Gastrocnemius medialis (tissue), 4 donors: Measurements from ENCODE around the gene TMEM181. TPM values are rescaled to one million over a fixed set of nuclear protein-coding genes. Genes with fewer than 3 reads are reported as not detected.
"Not testable (repeated sequence)": the region's sequence is repeated elsewhere in the genome, so short reads cannot be mapped to it uniquely, and the experiment has no call there.

ENCODE experiments used
- ATAC-seq, 2 donors: fragments of 150-250 bp; one replicate each; pipeline ENCODE4 v1.9.1; 2016
- DNase-seq, 2 donors: peaks; one replicate each; pipeline ENCODE4 v3.0.0-alpha.2; 2019
- H3K27ac ChIP-seq, 4 donors: fragments of 200-600 bp; sonication (generic); 1 replicate in 1 of 4; 2 replicates in 3 of 4; pipeline ENCODE4 v1.5.1; 2016 to 2018; ENCODE audit warnings: mild to moderate bottlenecking in 2 of 4, moderate library complexity in 1 of 4
- H3K27me3 ChIP-seq, 3 donors: fragments of 200-600 bp; sonication (generic) in 2 of 3; 1 replicate in 1 of 3; 2 replicates in 2 of 3; pipeline versions ENCODE4 v1.5.1 to v1.6.0; 2016 to 2019; ENCODE audit warnings: mild to moderate bottlenecking in 1 of 3, moderate library complexity in 1 of 3
- H3K36me3 ChIP-seq, 2 donors: fragments of 200-600 bp; sonication (generic) in 1 of 2; one replicate each; pipeline ENCODE4 v1.5.1; 2017 to 2018
- H3K4me1 ChIP-seq, 2 donors: fragments of 200-600 bp; sonication (generic) in 1 of 2; one replicate each; pipeline ENCODE4 v1.5.1; 2016 to 2017; ENCODE audit warnings: mild to moderate bottlenecking in 2 of 2
- H3K4me3 ChIP-seq, 4 donors: fragments of 200-600 bp; sonication (generic) in 3 of 4; 1 replicate in 1 of 4; 2 replicates in 3 of 4; pipeline ENCODE4 v1.5.1; 2016 to 2019; ENCODE audit warnings: mild to moderate bottlenecking in 2 of 4
- H3K9me3 ChIP-seq, 3 donors: fragments of 200-600 bp; sonication (generic) in 2 of 3; 1 replicate in 1 of 3; 2 replicates in 2 of 3; pipeline ENCODE4 v1.5.1; 2016 to 2019
- POLR2A ChIP-seq, 2 donors: fragments of 450-650 bp; IDR thresholded peaks; one replicate each; pipeline ENCODE4 v1.6.1; 2017; ENCODE audit warnings: antibody characterized with exemption in 2 of 2, mild to moderate bottlenecking in 2 of 2, moderate library complexity in 2 of 2
- in situ Hi-C, 4 donors: fragments of 200-750 bp; cut with MboI; loops; one replicate each; pipeline versions ENCODE4 v1.15.0 to v1.8.0; 2017; ENCODE audit warnings: low sequenced_read_pairs in 4 of 4
- intact Hi-C: fragments of 100-400 bp; cut with DNase I; formaldehyde crosslinking; loops from one replicate; pipeline ENCODE4 v1.15.1; 2023; ENCODE audit warnings: low total_unique reads
- total RNA-seq, 4 donors: library from RNA; depleted of rRNA; stranded (reverse); fragments of >200 nt; gene quantifications; one replicate each; pipeline versions ENCODE4 v1.1.0 to v1.2.3, GENCODE V29; 2016
- TF ChIP-seq, protein P1 (sequence below), 5 experiments: fragments of 450-650 bp in 3 of 5; fragments of 200-600 bp in 2 of 5; sonication (generic) in 2 of 5; IDR thresholded peaks in 4 of 5; conservative IDR thresholded peaks in 1 of 5; 1 replicate in 4 of 5; 2 replicates in 1 of 5; pipeline ENCODE4 v1.5.1; 2016 to 2019; ENCODE audit warnings: antibody characterized with exemption in 5 of 5, mild to moderate bottlenecking in 3 of 5, moderate library complexity in 3 of 5

The TMEM181 gene
- total RNA-seq, 4 donors from 2014 or later: 12.1 to 17.9 (median 12.9) TPM

DNA sequence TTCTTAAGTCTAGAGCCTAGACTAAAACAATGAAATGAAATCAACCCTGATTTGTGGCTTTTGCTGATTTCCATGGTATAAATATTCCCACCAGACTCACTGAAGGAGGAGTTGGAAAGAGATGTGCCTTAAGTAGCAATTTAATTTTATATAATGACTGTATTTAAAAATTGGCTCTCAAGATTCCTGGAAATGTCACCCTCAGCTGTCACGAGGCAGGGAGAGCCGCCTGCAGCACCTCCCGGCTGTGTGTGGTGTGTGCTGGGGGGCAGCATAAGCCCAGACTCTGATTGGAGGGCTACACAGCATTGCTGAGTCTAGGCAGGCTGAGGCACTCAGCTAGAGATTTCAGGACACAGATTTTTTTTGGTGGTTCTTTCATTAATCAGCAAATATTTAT is 40.6 kb upstream of the TMEM181 start:
- Histone ChIP-seq H3K36me3 (no peaks in the 10 kb centered on the region), H3K27ac (no peak overlapping the region), H3K9me3 (no peaks in the 10 kb centered on the region), H3K27me3 (peaks cover 17 to 26% (median 22%) of the 10 kb centered on the region in 3 donors), H3K4me1 (no peaks in the 10 kb centered on the region), H3K4me3 (no peak overlapping the region)
- in situ Hi-C loops (loop anchor here in 3 of 4 donors (25.0 kb wide), 1 partner anchor 307 kb away; no protein-coding TSS in a partner anchor), intact Hi-C loops (no loop called here)
- no peak for DNase-seq
- TF ChIP-seq, protein P1, sequence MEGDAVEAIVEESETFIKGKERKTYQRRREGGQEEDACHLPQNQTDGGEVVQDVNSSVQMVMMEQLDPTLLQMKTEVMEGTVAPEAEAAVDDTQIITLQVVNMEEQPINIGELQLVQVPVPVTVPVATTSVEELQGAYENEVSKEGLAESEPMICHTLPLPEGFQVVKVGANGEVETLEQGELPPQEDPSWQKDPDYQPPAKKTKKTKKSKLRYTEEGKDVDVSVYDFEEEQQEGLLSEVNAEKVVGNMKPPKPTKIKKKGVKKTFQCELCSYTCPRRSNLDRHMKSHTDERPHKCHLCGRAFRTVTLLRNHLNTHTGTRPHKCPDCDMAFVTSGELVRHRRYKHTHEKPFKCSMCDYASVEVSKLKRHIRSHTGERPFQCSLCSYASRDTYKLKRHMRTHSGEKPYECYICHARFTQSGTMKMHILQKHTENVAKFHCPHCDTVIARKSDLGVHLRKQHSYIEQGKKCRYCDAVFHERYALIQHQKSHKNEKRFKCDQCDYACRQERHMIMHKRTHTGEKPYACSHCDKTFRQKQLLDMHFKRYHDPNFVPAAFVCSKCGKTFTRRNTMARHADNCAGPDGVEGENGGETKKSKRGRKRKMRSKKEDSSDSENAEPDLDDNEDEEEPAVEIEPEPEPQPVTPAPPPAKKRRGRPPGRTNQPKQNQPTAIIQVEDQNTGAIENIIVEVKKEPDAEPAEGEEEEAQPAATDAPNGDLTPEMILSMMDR (IDR thresholded peaks at IDR 0.05 in 4 of 5, conservative IDR thresholded peaks at IDR 0.05 in 1 of 5): no peak
- no peak for ATAC-seq

DNA sequence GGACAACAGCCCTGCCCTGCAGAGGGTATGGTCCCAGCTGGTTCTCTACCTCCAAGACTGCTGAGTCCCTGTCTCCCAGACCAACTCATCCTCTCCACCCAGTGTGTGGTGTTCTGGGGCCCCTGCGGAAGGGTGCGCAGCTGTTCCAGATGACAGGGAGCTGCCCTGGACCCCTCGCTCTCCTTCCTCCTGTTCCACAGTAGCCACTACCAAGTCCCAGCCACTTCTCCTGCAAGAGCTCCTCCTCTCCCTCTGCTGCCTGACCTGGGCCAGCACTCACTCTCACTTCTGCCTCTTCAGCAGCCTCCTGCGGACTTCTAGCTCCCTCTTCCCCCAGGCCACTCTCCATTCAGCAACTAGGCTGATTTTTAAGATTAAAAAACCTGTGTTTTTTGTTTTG is 40.1 kb upstream of the TMEM181 start:
- no peak for ATAC-seq
- Histone ChIP-seq H3K27me3 (peaks cover 17 to 26% (median 24%) of the 10 kb centered on the region in 3 donors), H3K9me3 (no peaks in the 10 kb centered on the region), H3K4me3 (no peak overlapping the region), H3K27ac (no peak overlapping the region), H3K36me3 (no peaks in the 10 kb centered on the region), H3K4me1 (no peaks in the 10 kb centered on the region)
- intact Hi-C loops (no loop called here), in situ Hi-C loops (loop anchor here in 3 of 4 donors (25.0 kb wide), 1 partner anchor 307 kb away; no protein-coding TSS in a partner anchor)
- TF ChIP-seq, protein P1 (IDR thresholded peaks at IDR 0.05 in 4 of 5, conservative IDR thresholded peaks at IDR 0.05 in 1 of 5): no peak
- no peak for TF ChIP-seq POLR2A (IDR thresholded peaks at IDR 0.05)
- DNase-seq: no peak

DNA sequence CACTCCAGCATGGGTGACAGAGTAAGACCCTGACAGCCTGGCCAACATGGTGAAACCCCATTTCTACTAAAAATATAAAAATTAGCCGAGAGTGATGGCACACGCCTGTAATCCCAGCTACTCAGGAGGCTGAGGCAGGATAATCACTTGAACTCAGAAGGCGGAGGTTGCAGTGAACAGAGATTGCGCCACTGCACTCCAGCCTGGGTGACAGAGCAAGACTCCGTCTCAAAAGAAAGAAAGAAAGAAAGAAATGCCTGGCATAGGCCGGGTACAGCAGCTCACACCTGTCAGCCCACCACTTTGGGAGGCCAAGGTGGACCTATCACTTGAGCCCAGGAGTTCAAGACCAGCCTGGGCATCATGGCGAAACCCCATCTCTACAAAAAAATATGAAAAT is 38.9 kb upstream of the TMEM181 start:
- ATAC-seq, H3K27ac ChIP-seq, H3K4me3 ChIP-seq, DNase-seq, H3K4me1 ChIP-seq, H3K36me3 ChIP-seq, H3K9me3 ChIP-seq, intact Hi-C loops: not testable (repeated sequence)
- peaks cover 17 to 26% (median 24%) of the 10 kb centered on the region in 3 donors for H3K27me3 ChIP-seq
- in situ Hi-C loops: loop anchor here in 3 of 4 donors (25.0 kb wide), 1 partner anchor 309 kb away; no protein-coding TSS in a partner anchor

DNA sequence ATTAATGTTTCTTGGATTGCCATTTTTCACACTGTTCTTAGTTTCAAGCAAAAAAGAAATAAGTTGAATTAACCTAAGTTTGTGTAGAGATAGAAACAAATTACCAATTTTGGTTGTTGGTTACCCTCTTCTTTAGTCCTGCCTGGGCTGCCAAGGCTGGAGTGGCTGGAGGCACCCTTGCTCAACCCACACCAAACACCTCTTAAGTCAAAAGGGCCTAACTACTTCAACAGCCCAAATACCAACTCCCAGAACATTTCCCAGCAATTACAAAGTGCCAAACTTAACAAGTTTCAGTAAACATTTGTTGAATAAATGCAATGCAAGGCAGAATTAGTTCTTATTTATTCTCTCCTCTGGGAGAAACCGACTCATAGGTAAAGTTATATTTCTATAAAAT is 38.1 kb upstream of the TMEM181 start:
- in situ Hi-C loops (loop anchor here in 3 of 4 donors (25.0 kb wide), 1 partner anchor 309 kb away; no protein-coding TSS in a partner anchor), intact Hi-C loops (no loop called here)
- DNase-seq (no peak), ATAC-seq (no peak)
- TF ChIP-seq POLR2A (IDR thresholded peaks at IDR 0.05): no peak
- TF ChIP-seq, protein P1 (IDR thresholded peaks at IDR 0.05 in 4 of 5, conservative IDR thresholded peaks at IDR 0.05 in 1 of 5): no peak
- Histone ChIP-seq H3K27ac (no peak overlapping the region), H3K9me3 (no peaks in the 10 kb centered on the region), H3K4me3 (no peak overlapping the region), H3K4me1 (no peaks in the 10 kb centered on the region), H3K36me3 (no peaks in the 10 kb centered on the region), H3K27me3 (peaks cover 17 to 26% (median 21%) of the 10 kb centered on the region in 3 donors)

DNA sequence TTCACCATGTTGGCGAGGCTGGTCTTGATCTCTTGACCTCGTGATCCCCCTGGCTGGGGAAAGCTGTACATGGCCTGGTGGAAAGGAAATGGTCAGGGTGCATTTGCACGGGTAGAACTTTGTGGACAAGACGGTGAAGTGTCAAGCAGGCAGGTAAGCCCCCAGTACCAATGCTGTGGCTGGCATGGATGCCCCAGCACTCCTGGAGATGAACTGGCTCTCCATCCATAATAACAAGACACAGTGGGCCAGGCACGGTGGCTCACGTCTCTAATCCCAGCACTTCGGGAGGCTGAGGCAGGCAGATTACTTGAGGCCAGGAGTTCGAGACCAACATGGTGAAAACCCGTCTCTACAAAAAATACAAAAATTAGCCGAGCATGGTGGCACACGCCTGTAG is 37.3 kb upstream of the TMEM181 start:
- TF ChIP-seq POLR2A (IDR thresholded peaks at IDR 0.05): no peak
- TF ChIP-seq, protein P1 (IDR thresholded peaks at IDR 0.05 in 4 of 5, conservative IDR thresholded peaks at IDR 0.05 in 1 of 5): no peak
- ATAC-seq: no peak
- intact Hi-C loops (no loop called here), in situ Hi-C loops (loop anchor here in 3 of 4 donors (25.0 kb wide), 1 partner anchor 310 kb away; no protein-coding TSS in a partner anchor)
- Histone ChIP-seq H3K27ac (no peak overlapping the region), H3K27me3 (peaks cover 13 to 22% (median 13%) of the 10 kb centered on the region in 3 donors), H3K4me1 (no peaks in the 10 kb centered on the region), H3K9me3 (no peaks in the 10 kb centered on the region), H3K36me3 (no peaks in the 10 kb centered on the region), H3K4me3 (no peak overlapping the region)
- no peak for DNase-seq
